Measurements from ENCODE around the gene THOC7. TPM values are rescaled to one million over a fixed set of nuclear protein-coding genes. Genes with fewer than 3 reads are reported as not detected.

The THOC7 gene
- polyA plus RNA-seq, 1 donor from 2014 or later: 78.3 TPM

DNA sequence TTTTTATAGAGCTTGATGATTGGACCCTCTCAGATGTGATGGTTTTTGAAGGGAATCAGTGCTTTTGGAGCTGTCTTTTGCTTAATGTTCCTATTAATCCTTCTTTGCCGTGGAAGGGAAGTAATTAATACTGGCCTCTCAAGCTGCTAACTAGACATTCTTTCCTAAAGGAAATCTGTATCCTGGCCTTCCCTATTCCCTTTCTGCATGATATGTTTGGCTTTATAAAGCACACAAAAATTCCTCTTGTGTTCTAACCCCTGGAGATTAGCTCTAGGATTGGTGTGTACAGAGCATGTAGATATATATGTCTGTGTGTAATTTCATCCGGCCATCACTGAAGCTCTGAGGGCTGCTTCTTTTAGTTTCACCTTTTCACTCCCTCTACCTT, 7.0 kb upstream of the THOC7 start:
- no peak overlapping the region for H3K4me3 ChIP-seq (ENCODE audit: low read length)
- no peaks in the 10 kb centered on the region for H3K27me3 ChIP-seq (ENCODE audit: insufficient read depth, low read depth, low read length)
- no peak overlapping the region for H3K27ac ChIP-seq (ENCODE audit: low read length)
- H2AFZ ChIP-seq (ENCODE audit: low read depth, low read length): no peak overlapping the region
- no peaks in the 10 kb centered on the region for H3K9me3 ChIP-seq (ENCODE audit: low read length)
- H3K9me2 ChIP-seq (ENCODE audit: insufficient read depth, low read length): no peaks in the 10 kb centered on the region
- no peak overlapping the region for H3K9ac ChIP-seq (ENCODE audit: low read length)
- H3K36me3 ChIP-seq (ENCODE audit: insufficient read depth, low read length): no peaks in the 10 kb centered on the region
- H3F3A ChIP-seq (ENCODE audit: insufficient read depth, low read length, poor library complexity, severe bottlenecking): no peaks in the 10 kb centered on the region
- TF ChIP-seq EZH2 (IDR thresholded peaks at IDR 0.05; ENCODE audit: borderline replicate concordance, insufficient read depth, low read length, poor library complexity, severe bottlenecking): no peak
- no peak for TF ChIP-seq RAD21 (conservative IDR thresholded peaks at IDR 0.05)
- H4K20me1 ChIP-seq (ENCODE audit: insufficient read depth): no peaks in the 10 kb centered on the region
- peaks cover 28% of the 10 kb centered on the region for H3K79me2 ChIP-seq (replicated peaks; ENCODE audit: insufficient read depth, low read length)
- no peak overlapping the region for H3K4me2 ChIP-seq (ENCODE audit: low read length)

- Histone ChIP-seq H3F3A (ENCODE audit: insufficient read depth, low read length, poor library complexity, severe bottlenecking) (no peaks in the 10 kb centered on the region), H3K9me2 (ENCODE audit: insufficient read depth, low read length) (no peaks in the 10 kb centered on the region), H3K36me3 (ENCODE audit: insufficient read depth, low read length) (no peaks in the 10 kb centered on the region), H3K4me3 (ENCODE audit: low read length) (no peak overlapping the region), H3K79me2 (replicated peaks; ENCODE audit: insufficient read depth, low read length) (peaks cover 28% of the 10 kb centered on the region), H2AFZ (ENCODE audit: low read depth, low read length) (no peak overlapping the region), H4K20me1 (ENCODE audit: insufficient read depth) (no peaks in the 10 kb centered on the region), H3K27ac (ENCODE audit: low read length) (no peak overlapping the region), H3K9me3 (ENCODE audit: low read length) (no peaks in the 10 kb centered on the region), H3K27me3 (ENCODE audit: insufficient read depth, low read depth, low read length) (no peaks in the 10 kb centered on the region), H3K9ac (ENCODE audit: low read length) (no peak overlapping the region), H3K4me2 (ENCODE audit: low read length) (no peak overlapping the region)
- TF ChIP-seq RAD21 (conservative IDR thresholded peaks at IDR 0.05) (no peak), REST (IDR thresholded peaks at IDR 0.05; ENCODE audit: borderline replicate concordance) (no peak), TAF1 (IDR thresholded peaks at IDR 0.05; ENCODE audit: low read depth) (no peak), SMC3 (conservative IDR thresholded peaks at IDR 0.05; ENCODE audit: poor library complexity) (no peak), MXI1 (conservative IDR thresholded peaks at IDR 0.05; ENCODE audit: poor library complexity, severe bottlenecking) (no peak), EP300 (conservative IDR thresholded peaks at IDR 0.05; ENCODE audit: poor library complexity, severe bottlenecking) (no peak), POLR2AphosphoS5 (IDR thresholded peaks at IDR 0.05) (no peak), CTCF (IDR thresholded peaks at IDR 0.05; ENCODE audit: poor library complexity, severe bottlenecking) (no peak), EZH2 (IDR thresholded peaks at IDR 0.05; ENCODE audit: borderline replicate concordance, insufficient read depth, low read length, poor library complexity, severe bottlenecking) (no peak)
Observed at GRCh38 chr3:63869940-63870614, 6.5 kb upstream of the THOC7 start.

Data from neural cell (in vitro differentiated cells).